ENCODE data around the gene RPS6KA2.

RPS6KA2 gene

GRCh38 chr6:166472636-166473035 is 154.4 kb downstream of the RPS6KA2 start:
- Histone ChIP-seq H3K4me3 (ENCODE audit: low read depth, low read length) (no peak overlapping the region), H3K9me3 (ENCODE audit: severe bottlenecking) (no peaks in the 10 kb centered on the region), H3K36me3 (no peaks in the 10 kb centered on the region; the same call in 1 of the 2 replicates), H3K27ac (no peak overlapping the region), H3K27me3 (ENCODE audit: insufficient read depth, low read depth, severe bottlenecking) (no peaks in the 10 kb centered on the region)
- no peak for TF ChIP-seq CTCF (IDR thresholded peaks at IDR 0.05; ENCODE audit: low read depth, low read length)
- DNase-seq = no peak

GRCh38 chr6:166471797-166472260 is 155.2 kb downstream of the RPS6KA2 start:
- Histone ChIP-seq H3K4me3 (ENCODE audit: low read depth, low read length) (no peak overlapping the region), H3K27ac (no peak overlapping the region), H3K9me3 (ENCODE audit: severe bottlenecking) (no peaks in the 10 kb centered on the region), H3K27me3 (ENCODE audit: insufficient read depth, low read depth, severe bottlenecking) (no peaks in the 10 kb centered on the region), H3K36me3 (no peaks in the 10 kb centered on the region; the same call in 1 of the 2 replicates)
- no peak for TF ChIP-seq CTCF (IDR thresholded peaks at IDR 0.05; ENCODE audit: low read depth, low read length)
- no peak for DNase-seq

- no peak for TF ChIP-seq CTCF (IDR thresholded peaks at IDR 0.05; ENCODE audit: low read depth, low read length)
- H3K27ac ChIP-seq = no peak overlapping the region
Measured at GRCh38 chr6:166470863-166471410, 156.1 kb downstream of the RPS6KA2 start.

GRCh38 chr6:166470029-166470862 is 156.8 kb downstream of the RPS6KA2 start:
- DNase-seq = no peak
- H3K36me3 ChIP-seq = no peaks in the 10 kb centered on the region; the same call in 1 of the 2 replicates
- H3K27ac ChIP-seq = no peak overlapping the region
- H3K9me3 ChIP-seq (ENCODE audit: severe bottlenecking) = no peaks in the 10 kb centered on the region
- H3K27me3 ChIP-seq (ENCODE audit: insufficient read depth, low read depth, severe bottlenecking) = no peaks in the 10 kb centered on the region
- H3K4me3 ChIP-seq (ENCODE audit: low read depth, low read length) = no peak overlapping the region
- TF ChIP-seq CTCF (IDR thresholded peaks at IDR 0.05; ENCODE audit: low read depth, low read length) = no peak

More at GRCh38 chr6:166470863-166471410, 156.1 kb downstream of the RPS6KA2 start:
- no peaks in the 10 kb centered on the region; the same call in 1 of the 2 replicates for H3K36me3 ChIP-seq
- H3K27me3 ChIP-seq (ENCODE audit: insufficient read depth, low read depth, severe bottlenecking) = no peaks in the 10 kb centered on the region
- H3K4me3 ChIP-seq (ENCODE audit: low read depth, low read length) = no peak overlapping the region
- no peaks in the 10 kb centered on the region for H3K9me3 ChIP-seq (ENCODE audit: severe bottlenecking)
- no peak for DNase-seq

GRCh38 chr6:166469426-166469961 is 157.6 kb downstream of the RPS6KA2 start:
- no peaks in the 10 kb centered on the region for H3K9me3 ChIP-seq (ENCODE audit: severe bottlenecking)
- no peak for DNase-seq
- H3K27ac ChIP-seq = no peak overlapping the region
- H3K27me3 ChIP-seq (ENCODE audit: insufficient read depth, low read depth, severe bottlenecking) = no peaks in the 10 kb centered on the region
- TF ChIP-seq CTCF (IDR thresholded peaks at IDR 0.05; ENCODE audit: low read depth, low read length) = no peak
- no peak overlapping the region for H3K4me3 ChIP-seq (ENCODE audit: low read depth, low read length)
- H3K36me3 ChIP-seq = no peaks in the 10 kb centered on the region; the same call in 1 of the 2 replicates
